Choroid plexus epithelial cell (primary cell): ENCODE results near the gene DHX34.
A peak's percentile ranks its signal among the peaks of the same experiment; 100 is the strongest.
"Not testable (repeated sequence)": the region's sequence is repeated elsewhere in the genome, so short reads cannot be mapped to it uniquely, and the experiment has no call there.

Source experiments
- DNase-seq: peaks from one replicate; pipeline ENCODE4 v3.0.0-alpha.2; 2010; ENCODE audit warnings: low read depth
- H3K4me3 ChIP-seq: 2 replicates; pipeline ENCODE4 v1.5.1; 2011; ENCODE audit warnings: low read depth, mild to moderate bottlenecking, control low read depth, low read length, moderate library complexity
- CTCF ChIP-seq: conservative IDR thresholded peaks from 2 replicates; pipeline ENCODE4 v1.5.1; 2011; ENCODE audit warnings: low read depth, mild to moderate bottlenecking, control low read depth, inconsistent platforms, low read length, moderate library complexity

DHX34 gene

GRCh38 chr19:47330466-47330869 lies 18.6 kb upstream of the DHX34 start:
- H3K4me3 ChIP-seq = peak overlapping the region; percentile 18
- DNase-seq = peak; percentile 78
- TF ChIP-seq CTCF = peak; percentile 15

GRCh38 chr19:47331490-47331889 lies 17.6 kb upstream of the DHX34 start:
- TF ChIP-seq CTCF = no peak
- no peak for DNase-seq
- no peak overlapping the region for H3K4me3 ChIP-seq

- TF ChIP-seq CTCF = no peak
- H3K4me3 ChIP-seq = no peak within 1 kb of the TSS
- DNase-seq = no peak
These were observed 17.1 kb upstream of the DHX34 start, which contains the start of gene C5AR2 for GRCh38 chr19:47331931-47332547. Gene C5AR2, plus strand, starts transcription at chr19:47332175. Its CDS starts 8,625 bp downstream, at chr19:47340800.

DNA sequence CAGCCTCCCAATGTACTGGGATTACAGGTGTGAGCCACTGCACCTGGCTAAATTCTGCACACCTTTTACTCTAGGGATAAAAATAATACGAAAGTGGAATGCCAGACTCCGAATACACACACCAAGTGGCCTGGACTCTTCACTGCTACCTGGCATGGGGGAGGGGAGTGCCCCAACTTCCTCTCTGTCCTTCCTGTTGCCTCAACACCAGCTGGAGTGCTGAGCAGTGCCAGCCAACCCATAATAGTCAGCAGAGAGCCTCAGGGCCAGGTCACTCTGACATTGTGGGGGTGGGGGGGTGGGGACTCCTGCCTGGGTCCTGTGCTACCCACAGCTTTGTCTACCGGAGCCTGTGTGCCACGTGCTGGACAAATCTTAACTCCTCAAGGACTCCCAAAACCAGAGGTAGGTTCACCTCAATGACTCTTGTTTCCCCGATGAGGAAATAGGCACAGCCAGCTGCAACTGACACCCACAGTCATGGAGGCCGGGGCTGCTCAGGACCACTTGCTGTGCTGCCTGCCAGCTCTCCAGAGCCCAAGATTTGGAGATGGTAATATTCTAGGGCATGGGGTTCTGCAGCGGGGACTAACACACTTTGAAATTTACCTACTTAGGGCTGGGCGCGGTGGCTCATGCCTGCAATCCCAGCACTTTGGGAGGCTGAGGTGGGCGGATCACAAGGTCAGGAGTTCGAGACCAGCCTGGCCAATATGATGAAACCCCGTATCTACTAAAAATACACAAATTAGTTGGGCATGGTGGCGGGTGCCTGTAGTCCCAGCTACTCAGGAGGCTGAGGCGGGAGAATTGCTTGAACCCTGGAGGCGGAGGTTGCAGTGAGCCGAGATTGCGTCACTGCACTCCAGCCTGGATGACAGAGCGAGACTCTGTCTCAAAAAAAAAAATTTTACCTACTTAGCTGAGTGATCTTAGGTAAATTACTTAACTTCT lies 12.1 kb upstream of the DHX34 start:
- not testable (repeated sequence) for DNase-seq, H3K4me3 ChIP-seq

- no peak overlapping the region for H3K4me3 ChIP-seq
- no peak for TF ChIP-seq CTCF
- no peak for DNase-seq
These were observed 9.8 kb upstream of the DHX34 start for GRCh38 chr19:47339196-47339880.

- no peak for DNase-seq
- no peak for TF ChIP-seq CTCF
- no peak overlapping the region for H3K4me3 ChIP-seq
These were observed 8.5 kb upstream of the DHX34 start for GRCh38 chr19:47340477-47341208.
